AG09319 (cell line): ENCODE measurements around the gene TERT.

Source experiments
- DNase-seq: peaks from one replicate; pipeline ENCODE4 v3.0.0-alpha.2; 2010; ENCODE audit warnings: low read depth; ENCODE audit errors: extremely low read depth
- CTCF ChIP-seq: IDR thresholded peaks from 2 replicates; pipeline ENCODE4 v1.5.1; 2011; ENCODE audit warnings: low read depth, mild to moderate bottlenecking, inconsistent platforms, low read length, moderate library complexity

The TERT gene

GRCh38 chr5:1227667-1228066 is 67.2 kb downstream of the TERT start:
- no peak for TF ChIP-seq CTCF
- no peak for DNase-seq

- DNase-seq, result no peak
- TF ChIP-seq CTCF, result no peak
These were observed 67.9 kb downstream of the TERT start for GRCh38 chr5:1226839-1227581.

GRCh38 chr5:1226231-1226630 is 68.6 kb downstream of the TERT start:
- TF ChIP-seq CTCF, result no peak
- DNase-seq, result no peak

GRCh38 chr5:1225081-1225480 is 69.8 kb downstream of the TERT start, which contains the start of gene SLC6A18:
Gene SLC6A18, plus strand, starts transcription at chr5:1225381. Its CDS starts 97 bp downstream, at chr5:1225478.
- DNase-seq, result no peak
- TF ChIP-seq CTCF, result no peak

- no peak for DNase-seq
- no peak for TF ChIP-seq CTCF
These were observed 70.2 kb downstream of the TERT start for GRCh38 chr5:1224631-1225030.

GRCh38 chr5:1223278-1223670 is 71.6 kb downstream of the TERT start:
- DNase-seq, result no peak
- no peak for TF ChIP-seq CTCF

- no peak for DNase-seq
- no peak for TF ChIP-seq CTCF
These were observed 72.1 kb downstream of the TERT start for GRCh38 chr5:1222621-1223277.
